GM12878 (cell line): ENCODE measurements around the gene FAM227B. TPM values are rescaled to one million over a fixed set of nuclear protein-coding genes. Genes with fewer than 3 reads are reported as not detected.

Experiments used
- ATAC-seq: fragments of 200-7000 bp; cut with Tn5 transposase; 3 replicates; pipeline ENCODE4 v1.9.1; 2020; ENCODE audit warnings: mild to moderate bottlenecking, moderate library complexity
- BruUV-seq: library from RNA; stranded (reverse); fragments of 400-500 nt; replicated peaks from 2 replicates; lab custom pipeline; 2021; lab: Mats Ljungman, UMichigan
- CTCF ChIA-PET: fragments of 300-600 bp; sonication (Branson Sonifier 250); formaldehyde crosslinking; extraction: SDS; loops from one replicate; lab custom pipeline; 2021; ENCODE audit warnings: inconsistent platforms; lab: Yijun Ruan, JAX
- POLR2A ChIA-PET: fragments of 350-600 bp; formaldehyde crosslinking; extraction: SDS; loops from one replicate; lab custom pipeline; 2021; ENCODE audit warnings: inconsistent platforms; lab: Charles Lee
- RAD21 ChIA-PET: fragments of 300-600 bp; sonication (Branson Sonifier 250); formaldehyde crosslinking; loops from one replicate; lab custom pipeline; 2023; ENCODE audit warnings: antibody characterized with exemption; ENCODE audit not compliant: unreplicated experiment; lab: Charles Lee
- SMC1A ChIA-PET: fragments of 300-600 bp; sonication (Branson Sonifier 250); formaldehyde crosslinking; loops from one replicate; lab custom pipeline; 2023; ENCODE audit not compliant: unreplicated experiment, uncharacterized antibody; lab: Charles Lee
- DNase-seq: peaks from one replicate; pipeline ENCODE4 v3.0.0-alpha.2; 2011; ENCODE audit warnings: low read depth, low spot score
- FAIRE-seq: peaks from 3 replicates; lab custom pipeline; 2011; peaks lifted over from hg19 to GRCh38; lab: Jason Lieb, UNC
- H2AFZ ChIP-seq: 2 replicates; pipeline ENCODE4 v1.6.0; 2011; ENCODE audit warnings: low read depth, low read length, control low read depth; ENCODE audit not compliant: control insufficient read depth
- H3K27ac ChIP-seq: 2 replicates; pipeline ENCODE4 v1.5.1; 2011; ENCODE audit warnings: control low read depth; ENCODE audit not compliant: control insufficient read depth, insufficient read depth
- H3K27me3 ChIP-seq, 2 experiments: replicated peaks in 1 of 2; 2 replicates each; pipeline versions ENCODE4 v1.6.0 to v1.6.1; 2011; ENCODE audit warnings: low read length in 1 of 2; ENCODE audit not compliant: control insufficient read depth in 2 of 2, insufficient read depth in 2 of 2
- H3K36me3 ChIP-seq, 2 experiments: 2 replicates each; pipeline ENCODE4 v1.5.1; 2011; ENCODE audit warnings: low read length in 1 of 2; ENCODE audit not compliant: control insufficient read depth in 2 of 2, insufficient read depth in 2 of 2
- H3K4me1 ChIP-seq: 2 replicates; pipeline ENCODE4 v1.6.1; 2011; ENCODE audit warnings: mild to moderate bottlenecking, low read length, moderate library complexity, mixed read lengths; ENCODE audit not compliant: control insufficient read depth, insufficient read depth
- H3K4me2 ChIP-seq: 2 replicates; pipeline ENCODE4 v1.6.0; 2011; ENCODE audit warnings: control low read depth; ENCODE audit not compliant: control insufficient read depth, insufficient read depth
- H3K4me3 ChIP-seq: fragments of 200-600 bp; sonication (generic); 2 replicates; pipeline ENCODE4 v1.5.1; 2016
- H3K79me2 ChIP-seq: 2 replicates; pipeline ENCODE4 v1.6.0; 2011; ENCODE audit warnings: low read length; ENCODE audit not compliant: control insufficient read depth, insufficient read depth
- H3K9ac ChIP-seq: 2 replicates; pipeline ENCODE4 v1.8.0; 2011; ENCODE audit warnings: low read length, control low read depth, mixed read lengths; ENCODE audit not compliant: control insufficient read depth, insufficient read depth
- H3K9me3 ChIP-seq: replicated peaks from 3 replicates; pipeline ENCODE4 v1.5.1; 2011; ENCODE audit warnings: mild to moderate bottlenecking, low read length; ENCODE audit not compliant: control insufficient read depth, insufficient read depth
- H4K20me1 ChIP-seq: 2 replicates; pipeline ENCODE4 v1.6.0; 2011; ENCODE audit not compliant: control insufficient read depth, insufficient read depth
- CHD1 ChIP-seq: IDR thresholded peaks from 2 replicates; pipeline ENCODE4 v1.6.1; 2012; ENCODE audit warnings: low read depth, low read length, improper control_type of control experiment
- CHD4 ChIP-seq: fragments of 200-600 bp; sonication (generic); IDR thresholded peaks from 2 replicates; pipeline ENCODE4 v1.6.1; 2016; ENCODE audit warnings: mild to moderate bottlenecking
- CUX1 ChIP-seq: IDR thresholded peaks from 2 replicates; pipeline ENCODE4 v1.6.1; 2012; ENCODE audit warnings: improper control_type of control experiment, low read depth, low read length; ENCODE audit not compliant: insufficient replicate concordance
- DPF2 ChIP-seq: fragments of 450-650 bp; IDR thresholded peaks from 2 replicates; pipeline ENCODE4 v1.6.1; 2017; ENCODE audit warnings: mild to moderate bottlenecking
- EZH2 ChIP-seq: IDR thresholded peaks from 2 replicates; pipeline ENCODE4 v1.6.1; 2012; ENCODE audit warnings: low read depth, mild to moderate bottlenecking, control low read depth, inconsistent platforms, low read length, borderline replicate concordance; ENCODE audit not compliant: control insufficient read depth
- GABPA ChIP-seq: IDR thresholded peaks from 2 replicates; pipeline ENCODE4 v1.6.1; 2014; ENCODE audit warnings: antibody characterized with exemption, low read depth, mild to moderate bottlenecking, inconsistent platforms
- HSF1 ChIP-seq: fragments of 150-350 bp; IDR thresholded peaks from 2 replicates; pipeline ENCODE4 v1.6.1; 2014; ENCODE audit warnings: mild to moderate bottlenecking, low read depth, low read length
- IRF4 ChIP-seq: IDR thresholded peaks from 2 replicates; pipeline ENCODE4 v1.6.1; 2011; ENCODE audit warnings: low read depth, low read length
- NBN ChIP-seq: fragments of 450-650 bp; IDR thresholded peaks from 2 replicates; pipeline ENCODE4 v1.6.1; 2016
- POU2F2 ChIP-seq: IDR thresholded peaks from 3 replicates; pipeline ENCODE4 v1.6.1; 2011; ENCODE audit warnings: low read depth, mild to moderate bottlenecking, low read length, borderline replicate concordance
- RELA ChIP-seq: fragments of 450-650 bp; IDR thresholded peaks from 2 replicates; pipeline ENCODE4 v1.8.0; 2014; ENCODE audit warnings: borderline replicate concordance; ENCODE audit not compliant: partially characterized antibody
- SREBF1 ChIP-seq: IDR thresholded peaks from 2 replicates; pipeline ENCODE4 v1.6.1; 2012; ENCODE audit warnings: mild to moderate bottlenecking, low read length
- TBL1XR1 ChIP-seq: IDR thresholded peaks from 2 replicates; pipeline ENCODE4 v1.6.1; 2012; ENCODE audit warnings: low read depth, low read length, improper control_type of control experiment
- ZNF24 ChIP-seq: fragments of 450-650 bp; IDR thresholded peaks from 2 replicates; pipeline ENCODE4 v1.6.1; 2017; ENCODE audit warnings: antibody characterized with exemption, mild to moderate bottlenecking
- ZNF622 ChIP-seq: fragments of 450-650 bp; IDR thresholded peaks from 2 replicates; pipeline ENCODE4 v1.6.1; 2017; ENCODE audit warnings: mild to moderate bottlenecking, inconsistent platforms
- WGBS: methylation state at CpG from one replicate; pipeline ENCODE4 v1.1.6; 2016; ENCODE audit warnings: low lambda C conversion rate; ENCODE audit not compliant: insufficient replicate concordance, insufficient coverage; ENCODE audit errors: missing lambda C conversion rate; 5-methylcytosine and 5-hydroxymethylcytosine counted together
- in situ Hi-C: fragments of 300-500 bp; cut with MboI; formaldehyde crosslinking; loops from 9 replicates; pipeline ENCODE4 v1.14.3; 2018; ENCODE audit warnings: mixed read lengths
- intact Hi-C: fragments of 100-400 bp; cut with micrococcal nuclease; formaldehyde crosslinking; loops from one replicate; pipeline ENCODE4 v1.14.2; 2022; ENCODE audit not compliant: unreplicated experiment
- polyA plus RNA-seq, 11 experiments: library from polyadenylated mRNA; depleted of rRNA in 4 of 11; unstranded in 6 of 11; stranded (reverse) in 5 of 11; fragments of >200 nt; fragmentation: Nextera tagmentation in 4 of 11; fragmentation: Illumina TruSeq in 1 of 11; extraction: Ambion mirVana in 4 of 11; extraction: Trizol in 1 of 11; gene quantifications; 1 replicate in 1 of 11; 2 replicates in 10 of 11; pipeline versions ENCODE4 v1.2.1 to v1.2.3, GENCODE V29; 2011 to 2016; ENCODE audit warnings: inconsistent platforms in 2 of 11, missing spikeins in 2 of 11, low read depth in 1 of 11
- total RNA-seq, 4 experiments: library from RNA; depleted of rRNA in 3 of 4; stranded (reverse); fragments of >200 nt in 3 of 4; fragmentation: Illumina TruSeq in 1 of 4; extraction: Trizol in 1 of 4; gene quantifications; 2 replicates each; pipeline versions ENCODE4 v1.2.1 to v1.2.3, GENCODE V29; 2013 to 2021
- TF ChIP-seq, protein P1 (sequence below): IDR thresholded peaks from 2 replicates; pipeline ENCODE4 v1.6.1; 2012; ENCODE audit warnings: low read depth, low read length, improper control_type of control experiment

FAM227B gene
- total and polyA plus RNA-seq, 10 of the 15 experiments (the other 5 are each of a cell fraction or from before 2014, with no cell fraction given), result 3.9 to 12.6 (median 6.9) TPM

- H3K9ac ChIP-seq, result no peak overlapping the region
- SMC1A ChIA-PET, result interaction anchor here (1.2 to 1.5 kb wide), 3 partner anchors 11 to 34 kb away, joined by 3 to 4 read pairs (median 4); no protein-coding TSS in a partner anchor
- RAD21 ChIA-PET, result no interaction called here
- in situ Hi-C loops (no loop called here), intact Hi-C loops (no loop called here)
- H3K4me3 ChIP-seq, result no peak overlapping the region
- no peak overlapping the region for H2AFZ ChIP-seq
- POLR2A ChIA-PET, result no interaction called here
- BruUV-seq, result no TSS peak
- TF ChIP-seq POU2F2 (no peak), CUX1 (no peak), TBL1XR1 (no peak), DPF2 (no peak), ZNF24 (no peak), IRF4 (no peak), RELA (no peak), NBN (no peak), GABPA (no peak), CHD4 (no peak), HSF1 (no peak), ZNF622 (no peak), SREBF1 (no peak), CHD1 (no peak), EZH2 (no peak)
- TF ChIP-seq, protein P1, sequence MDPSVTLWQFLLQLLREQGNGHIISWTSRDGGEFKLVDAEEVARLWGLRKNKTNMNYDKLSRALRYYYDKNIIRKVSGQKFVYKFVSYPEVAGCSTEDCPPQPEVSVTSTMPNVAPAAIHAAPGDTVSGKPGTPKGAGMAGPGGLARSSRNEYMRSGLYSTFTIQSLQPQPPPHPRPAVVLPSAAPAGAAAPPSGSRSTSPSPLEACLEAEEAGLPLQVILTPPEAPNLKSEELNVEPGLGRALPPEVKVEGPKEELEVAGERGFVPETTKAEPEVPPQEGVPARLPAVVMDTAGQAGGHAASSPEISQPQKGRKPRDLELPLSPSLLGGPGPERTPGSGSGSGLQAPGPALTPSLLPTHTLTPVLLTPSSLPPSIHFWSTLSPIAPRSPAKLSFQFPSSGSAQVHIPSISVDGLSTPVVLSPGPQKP, result no peak
- no peaks in the 10 kb centered on the region for H3K9me3 ChIP-seq
- no peaks in the 10 kb centered on the region for H3K36me3 ChIP-seq
- ATAC-seq, result no peak
- CTCF ChIA-PET, result no interaction called here
- WGBS, result 83% methylated on average over 22 of the region's 22 CpGs
- no peaks in the 10 kb centered on the region for H3K4me1 ChIP-seq
- DNase-seq, result no peak
- H3K79me2 ChIP-seq, result no peaks in the 10 kb centered on the region
- no peak for FAIRE-seq
- H3K4me2 ChIP-seq, result no peak overlapping the region
- H4K20me1 ChIP-seq, result no peaks in the 10 kb centered on the region
- no peaks in the 10 kb centered on the region for H3K27me3 ChIP-seq
- H3K27ac ChIP-seq, result no peak overlapping the region
Observed at GRCh38 chr15:49366496-49366895, 254.1 kb downstream of the FAM227B start.
